GM23248 (cell line): Measurements from ENCODE around the gene CGN.

ENCODE experiments used
- EZH2 ChIP-seq: fragments of 200-600 bp; sonication (generic); IDR thresholded peaks from 2 replicates; pipeline ENCODE4 v1.6.1; 2018; ENCODE audit warnings: antibody characterized with exemption, mild to moderate bottlenecking; ENCODE audit not compliant: insufficient read depth, poor library complexity, severe bottlenecking
- EZH2phosphoT487 ChIP-seq: fragments of 200-600 bp; sonication (generic); IDR thresholded peaks from 2 replicates; pipeline ENCODE4 v1.6.1; 2018; ENCODE audit warnings: antibody characterized with exemption, moderate library complexity, mild to moderate bottlenecking, low read depth; ENCODE audit not compliant: insufficient read depth

DNA sequence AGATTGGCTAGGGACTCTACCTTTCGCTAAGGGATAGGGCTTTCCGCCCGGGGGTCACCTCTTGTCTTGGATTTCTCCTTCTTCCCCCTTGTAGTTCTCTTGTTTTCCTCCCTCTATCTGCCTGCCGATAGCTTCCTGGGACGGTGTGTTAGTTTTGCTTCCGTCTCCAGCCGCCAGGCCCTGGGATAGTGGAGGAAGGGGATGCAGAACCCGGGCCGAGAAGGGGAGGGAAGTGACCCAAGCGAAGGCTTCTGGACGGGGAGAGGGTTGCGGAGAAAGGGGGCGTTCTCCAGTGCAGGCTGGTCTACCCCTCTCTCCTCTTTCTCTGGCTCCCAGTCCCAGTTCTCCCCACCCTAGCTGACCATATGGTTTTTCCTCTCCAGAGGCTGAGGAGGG lies 29.8 kb downstream of the CGN start:
- no peak for TF ChIP-seq EZH2phosphoT487
- no peak for TF ChIP-seq EZH2
